ENCODE data around the gene NDUFS7. TPM values are rescaled to one million over a fixed set of nuclear protein-coding genes. Genes with fewer than 3 reads are reported as not detected.

Gene NDUFS7
- total and polyA plus RNA-seq, 11 donors: 205 to 717 (median 336) TPM

DNA sequence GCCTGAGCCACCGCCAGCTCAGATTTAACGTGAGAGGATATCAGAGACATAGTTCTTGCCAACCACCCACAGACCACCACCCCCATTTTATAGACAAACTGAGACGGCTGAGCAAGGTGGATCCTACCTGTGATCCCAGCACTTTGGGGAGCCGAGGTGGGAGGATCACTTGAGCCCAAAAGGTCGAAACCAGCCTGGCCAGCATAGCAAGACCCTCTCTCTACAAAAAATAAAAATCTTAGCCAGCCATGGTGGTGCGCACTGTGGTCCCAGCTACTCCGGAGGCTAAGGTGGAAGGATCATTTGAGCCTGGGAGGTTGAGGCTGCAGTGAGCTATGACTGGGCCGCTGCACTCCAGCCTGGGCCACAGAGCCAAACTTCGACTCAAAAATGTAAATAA, 30.6 kb upstream of the NDUFS7 start:
- Histone ChIP-seq H3K27ac (no peak overlapping the region), H3K27me3 (no peaks in the 10 kb centered on the region), H3K36me3 (peaks cover 0 to 15% (median 9%) of the 10 kb centered on the region in 9 donors), H3K9me3 (no peaks in the 10 kb centered on the region), H3K4me1 (peaks cover 0 to 25% (median 14%) of the 10 kb centered on the region in 12 donors), H3K4me3 (no peak overlapping the region)
- no peak for ATAC-seq
- DNase-seq: no peak
- TF ChIP-seq POLR2A (IDR thresholded peaks at IDR 0.05): no peak
- TF ChIP-seq, protein P1, sequence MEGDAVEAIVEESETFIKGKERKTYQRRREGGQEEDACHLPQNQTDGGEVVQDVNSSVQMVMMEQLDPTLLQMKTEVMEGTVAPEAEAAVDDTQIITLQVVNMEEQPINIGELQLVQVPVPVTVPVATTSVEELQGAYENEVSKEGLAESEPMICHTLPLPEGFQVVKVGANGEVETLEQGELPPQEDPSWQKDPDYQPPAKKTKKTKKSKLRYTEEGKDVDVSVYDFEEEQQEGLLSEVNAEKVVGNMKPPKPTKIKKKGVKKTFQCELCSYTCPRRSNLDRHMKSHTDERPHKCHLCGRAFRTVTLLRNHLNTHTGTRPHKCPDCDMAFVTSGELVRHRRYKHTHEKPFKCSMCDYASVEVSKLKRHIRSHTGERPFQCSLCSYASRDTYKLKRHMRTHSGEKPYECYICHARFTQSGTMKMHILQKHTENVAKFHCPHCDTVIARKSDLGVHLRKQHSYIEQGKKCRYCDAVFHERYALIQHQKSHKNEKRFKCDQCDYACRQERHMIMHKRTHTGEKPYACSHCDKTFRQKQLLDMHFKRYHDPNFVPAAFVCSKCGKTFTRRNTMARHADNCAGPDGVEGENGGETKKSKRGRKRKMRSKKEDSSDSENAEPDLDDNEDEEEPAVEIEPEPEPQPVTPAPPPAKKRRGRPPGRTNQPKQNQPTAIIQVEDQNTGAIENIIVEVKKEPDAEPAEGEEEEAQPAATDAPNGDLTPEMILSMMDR (IDR thresholded peaks at IDR 0.05): no peak
- intact Hi-C loops (cut with DNase I): loop anchor here in 2 of 10 donors (10.0 kb wide), 2 partner anchors 68 to 78 kb away; partner anchors contain the start of genes EFNA2 (in 1 of the 2) and FAM174C (in 1 of the 2)
- 95 to 99% (median 97%) methylated on average over 9 of the region's 9 CpGs for WGBS, 4 donors

DNA sequence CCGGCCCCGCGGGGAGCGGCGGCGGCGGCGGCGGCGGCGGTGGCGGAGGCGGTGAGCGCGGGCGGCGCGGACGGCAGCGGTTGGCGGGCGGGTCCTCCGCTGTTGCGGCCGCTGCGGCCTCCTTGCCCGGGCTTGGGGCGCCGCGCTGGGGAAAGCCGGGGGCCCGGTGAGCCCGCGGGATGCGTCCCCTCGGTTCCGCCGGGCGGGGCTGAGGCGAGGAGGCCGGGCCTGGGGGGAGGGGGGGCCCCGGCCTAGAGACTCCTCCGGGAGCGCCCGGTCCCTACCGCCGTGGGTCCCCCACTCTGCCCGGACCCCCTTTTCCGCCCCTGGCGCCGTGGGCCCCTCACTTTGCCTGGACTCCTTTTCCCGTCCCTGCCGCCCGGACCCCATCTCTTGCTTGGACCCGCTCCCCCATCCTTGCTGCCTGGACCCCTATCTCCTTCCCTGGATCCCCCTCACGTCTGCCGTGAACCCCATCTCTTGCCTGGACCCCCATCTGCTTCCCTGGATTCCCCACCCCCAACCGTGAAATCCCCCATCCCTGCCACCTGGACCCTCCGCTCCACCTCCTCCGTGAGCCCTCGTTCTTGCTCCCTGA, 28.6 kb upstream of the NDUFS7 start:
- H3K27me3 ChIP-seq: no peaks in the 10 kb centered on the region
- H3K4me1 ChIP-seq: peaks cover 0 to 25% (median 14%) of the 10 kb centered on the region in 12 donors
- peak overlapping the region; percentile 75 to 100 (median 90) for H3K27ac ChIP-seq
- peak in 1 of 5 donors; percentile 41 for DNase-seq
- TF ChIP-seq, protein P1 (IDR thresholded peaks at IDR 0.05): no peak
- no peak for TF ChIP-seq POLR2A (IDR thresholded peaks at IDR 0.05)
- peak in 3 of 4 donors; percentile 22 to 44 (median 27) for ATAC-seq
- intact Hi-C loops (cut with DNase I): loop anchor here in 4 of 10 donors (5.0 to 10.0 kb wide), 3 partner anchors 70 to 80 kb away; partner anchors contain the start of genes FAM174C (in 3 of the 4) and EFNA2 (in 1 of the 4)
- peaks cover 0 to 34% (median 27%) of the 10 kb centered on the region in 9 donors for H3K36me3 ChIP-seq
- no peaks in the 10 kb centered on the region for H3K9me3 ChIP-seq
- WGBS, 4 donors: 1% methylated on average over 17 to 61 of the region's 61 CpGs
- H3K4me3 ChIP-seq: peak overlapping the region; percentile 66 to 99 (median 88)

DNA sequence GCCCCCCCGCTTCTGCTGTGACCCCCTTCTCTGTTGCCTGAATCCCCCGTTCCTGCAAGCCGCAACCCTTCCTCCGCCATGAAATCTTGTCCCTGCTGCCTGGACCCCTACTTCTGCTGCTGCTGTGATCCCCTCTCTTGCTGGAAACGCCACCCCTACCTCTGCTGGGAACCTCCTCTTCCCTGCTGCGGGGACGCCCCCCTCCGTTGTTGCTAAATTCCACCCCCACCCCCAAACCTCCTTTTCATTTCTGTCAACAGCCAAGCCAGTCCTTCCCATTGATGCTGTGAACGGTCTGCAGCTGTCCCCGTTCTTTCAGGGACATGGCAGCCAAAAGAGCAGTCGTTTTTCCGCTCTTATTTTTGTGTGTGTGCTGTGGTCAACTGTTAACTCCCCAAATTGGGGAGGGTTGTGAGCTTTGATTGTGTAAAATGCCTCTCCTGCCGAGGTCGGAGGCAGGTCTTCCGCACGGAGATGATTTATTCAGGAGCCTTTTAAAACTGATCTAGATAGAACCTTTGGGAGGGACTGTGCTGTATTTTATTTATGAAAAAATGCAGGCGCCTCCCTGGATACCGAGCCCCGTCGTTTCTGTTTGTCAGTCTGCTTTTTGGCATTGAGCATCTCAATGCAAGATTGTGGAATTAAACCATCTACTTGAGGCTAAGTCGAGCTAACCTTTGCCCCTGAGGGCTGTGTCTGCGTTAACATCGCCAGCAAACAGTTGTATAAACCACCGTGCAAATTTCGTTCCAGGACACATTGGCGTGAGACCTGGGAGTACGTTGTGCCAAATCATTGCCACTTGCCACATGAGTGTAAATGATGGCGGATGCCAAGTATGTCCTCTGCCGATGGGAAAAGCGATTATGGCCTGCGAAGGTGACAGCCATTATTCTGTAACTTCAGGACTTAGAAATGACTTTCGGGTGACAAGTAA, 27.9 kb upstream of the NDUFS7 start:
- H3K9me3 ChIP-seq: no peaks in the 10 kb centered on the region
- H3K4me3 ChIP-seq: peak overlapping the region; percentile 66 to 99 (median 88)
- peaks cover 0 to 40% (median 33%) of the 10 kb centered on the region in 9 donors for H3K36me3 ChIP-seq
- 20 to 27% (median 25%) methylated on average over 32 of the region's 32 CpGs for WGBS, 4 donors
- peak overlapping the region in 10 of 12 donors; percentile 23 to 100 (median 90) for H3K27ac ChIP-seq
- intact Hi-C loops (cut with DNase I): loop anchor here in 4 of 10 donors (5.0 to 10.0 kb wide), 3 partner anchors 71 to 81 kb away; partner anchors contain the start of genes FAM174C (in 3 of the 4) and EFNA2 (in 1 of the 4)
- ATAC-seq: no peak
- DNase-seq: peak in 1 of 5 donors; percentile 39
- H3K4me1 ChIP-seq: peaks cover 5 to 31% (median 20%) of the 10 kb centered on the region in 12 donors
- H3K27me3 ChIP-seq: no peaks in the 10 kb centered on the region
- no peak for TF ChIP-seq POLR2A (IDR thresholded peaks at IDR 0.05)
- TF ChIP-seq, protein P1 (IDR thresholded peaks at IDR 0.05): no peak
